ENCODE measurements around the gene TAX1BP3. TPM values are rescaled to one million over a fixed set of nuclear protein-coding genes. Genes with fewer than 3 reads are reported as not detected.
A peak's percentile ranks its signal among the peaks of the same experiment; 100 is the strongest.

Gene TAX1BP3
- polyA plus RNA-seq, 1 experiment = 207 TPM

DNA sequence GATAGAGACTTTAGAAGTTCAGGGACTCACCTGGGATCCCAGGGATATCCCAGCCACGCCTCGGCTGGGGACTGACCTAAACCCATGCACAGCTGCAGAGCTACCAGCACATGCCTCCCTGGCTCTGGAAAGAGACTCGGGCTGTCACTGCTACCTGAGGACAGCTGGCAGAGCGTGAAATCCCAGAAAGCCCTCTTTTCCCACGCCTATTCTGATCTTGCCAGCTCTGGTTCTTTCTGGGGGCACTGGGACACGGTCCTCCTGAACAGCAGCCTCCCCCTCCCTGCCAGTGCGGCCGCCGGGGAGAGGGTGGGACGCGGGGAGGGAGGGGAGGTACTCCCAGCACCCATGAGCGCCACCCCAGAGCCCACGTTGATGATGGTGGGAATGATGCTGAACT is 16.8 kb upstream of the TAX1BP3 start:
- TF ChIP-seq, protein P1, sequence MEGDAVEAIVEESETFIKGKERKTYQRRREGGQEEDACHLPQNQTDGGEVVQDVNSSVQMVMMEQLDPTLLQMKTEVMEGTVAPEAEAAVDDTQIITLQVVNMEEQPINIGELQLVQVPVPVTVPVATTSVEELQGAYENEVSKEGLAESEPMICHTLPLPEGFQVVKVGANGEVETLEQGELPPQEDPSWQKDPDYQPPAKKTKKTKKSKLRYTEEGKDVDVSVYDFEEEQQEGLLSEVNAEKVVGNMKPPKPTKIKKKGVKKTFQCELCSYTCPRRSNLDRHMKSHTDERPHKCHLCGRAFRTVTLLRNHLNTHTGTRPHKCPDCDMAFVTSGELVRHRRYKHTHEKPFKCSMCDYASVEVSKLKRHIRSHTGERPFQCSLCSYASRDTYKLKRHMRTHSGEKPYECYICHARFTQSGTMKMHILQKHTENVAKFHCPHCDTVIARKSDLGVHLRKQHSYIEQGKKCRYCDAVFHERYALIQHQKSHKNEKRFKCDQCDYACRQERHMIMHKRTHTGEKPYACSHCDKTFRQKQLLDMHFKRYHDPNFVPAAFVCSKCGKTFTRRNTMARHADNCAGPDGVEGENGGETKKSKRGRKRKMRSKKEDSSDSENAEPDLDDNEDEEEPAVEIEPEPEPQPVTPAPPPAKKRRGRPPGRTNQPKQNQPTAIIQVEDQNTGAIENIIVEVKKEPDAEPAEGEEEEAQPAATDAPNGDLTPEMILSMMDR (IDR thresholded peaks at IDR 0.05; ENCODE audit: insufficient read depth, low read depth, low read length) = no peak
- CTCF ChIA-PET = interaction anchor here (4.1 kb wide), 1 partner anchor 10 kb away, joined by 26 read pairs; the partner anchor contains the start of gene P2RX5

DNA sequence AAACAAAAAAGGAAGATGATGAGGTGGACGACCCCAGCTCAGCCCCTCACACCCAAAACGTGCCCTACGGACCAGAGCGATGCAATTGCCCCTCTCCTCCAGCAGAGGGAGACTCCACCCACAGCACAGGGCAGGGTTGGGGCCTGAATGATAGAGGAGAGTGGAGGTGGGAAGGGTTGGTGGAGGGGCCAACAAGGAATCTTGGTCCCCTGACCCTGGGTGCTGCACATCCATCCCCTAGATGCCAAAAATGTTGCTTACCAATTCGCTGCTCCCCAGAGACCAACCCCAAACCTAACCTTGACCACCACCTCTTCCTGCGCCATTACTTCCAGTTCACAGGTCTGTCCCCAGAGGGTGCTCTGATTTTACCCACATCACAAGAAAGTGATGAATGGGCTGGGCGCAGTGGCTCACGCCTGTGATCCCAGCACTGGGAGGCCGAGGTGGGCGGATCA is 14.7 kb upstream of the TAX1BP3 start:
- DNase-seq (ENCODE audit: low read depth) = no peak
- no peaks in the 10 kb centered on the region for H3K36me3 ChIP-seq (ENCODE audit: control insufficient read depth, insufficient read depth, low read length)
- H3K27me3 ChIP-seq (ENCODE audit: control insufficient read depth, insufficient read depth, low read length) = no peaks in the 10 kb centered on the region
- TF ChIP-seq, protein P1 (IDR thresholded peaks at IDR 0.05; ENCODE audit: insufficient read depth, low read depth, low read length) = peak; percentile 96
- POLR2A ChIA-PET = no interaction called here
- H3K4me3 ChIP-seq (ENCODE audit: low read depth, low read length) = no peak overlapping the region
- CTCF ChIA-PET = interaction anchor here (0.6 to 4.1 kb wide), 22 partner anchors 9 to 634 kb away, joined by 3 to 26 read pairs (median 4); partner anchors contain the start of genes HASPIN and P2RX5

More for the DNA sequence above, 16.8 kb upstream of the TAX1BP3 start:
- Histone ChIP-seq H3K4me3 (ENCODE audit: low read depth, low read length) (no peak overlapping the region), H3K27me3 (ENCODE audit: control insufficient read depth, insufficient read depth, low read length) (no peaks in the 10 kb centered on the region), H3K36me3 (ENCODE audit: control insufficient read depth, insufficient read depth, low read length) (no peaks in the 10 kb centered on the region)
- no peak for DNase-seq (ENCODE audit: low read depth)
- POLR2A ChIA-PET = no interaction called here

DNA sequence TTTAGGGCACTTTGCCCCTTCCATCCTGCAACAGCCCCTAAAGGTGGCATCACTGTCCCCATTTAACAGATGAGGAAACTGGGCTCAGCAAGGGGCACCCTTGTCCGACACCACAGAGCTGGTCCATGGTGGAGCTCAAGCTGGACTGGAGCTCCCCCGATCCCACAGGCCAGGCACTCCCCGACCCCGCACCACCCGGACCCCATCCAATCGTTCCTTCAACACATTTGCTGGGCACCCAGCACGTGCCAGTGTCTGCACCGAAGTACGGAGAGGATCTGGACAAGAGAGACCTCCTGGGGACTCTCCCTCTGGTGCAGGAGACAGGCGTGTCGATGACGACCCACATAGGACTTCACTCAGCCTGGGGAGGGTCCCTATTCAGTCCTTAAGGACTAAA is 13.7 kb upstream of the TAX1BP3 start:
- no peaks in the 10 kb centered on the region for H3K36me3 ChIP-seq (ENCODE audit: control insufficient read depth, insufficient read depth, low read length)
- no peak overlapping the region for H3K4me3 ChIP-seq (ENCODE audit: low read depth, low read length)
- CTCF ChIA-PET = interaction anchor here (0.7 to 4.1 kb wide), 12 partner anchors 8 to 460 kb away, joined by 3 to 26 read pairs (median 4); partner anchors contain the start of genes HASPIN and P2RX5
- DNase-seq (ENCODE audit: low read depth) = no peak
- POLR2A ChIA-PET = no interaction called here
- H3K27me3 ChIP-seq (ENCODE audit: control insufficient read depth, insufficient read depth, low read length) = no peaks in the 10 kb centered on the region
- TF ChIP-seq, protein P1 (IDR thresholded peaks at IDR 0.05; ENCODE audit: insufficient read depth, low read depth, low read length) = no peak

DNA sequence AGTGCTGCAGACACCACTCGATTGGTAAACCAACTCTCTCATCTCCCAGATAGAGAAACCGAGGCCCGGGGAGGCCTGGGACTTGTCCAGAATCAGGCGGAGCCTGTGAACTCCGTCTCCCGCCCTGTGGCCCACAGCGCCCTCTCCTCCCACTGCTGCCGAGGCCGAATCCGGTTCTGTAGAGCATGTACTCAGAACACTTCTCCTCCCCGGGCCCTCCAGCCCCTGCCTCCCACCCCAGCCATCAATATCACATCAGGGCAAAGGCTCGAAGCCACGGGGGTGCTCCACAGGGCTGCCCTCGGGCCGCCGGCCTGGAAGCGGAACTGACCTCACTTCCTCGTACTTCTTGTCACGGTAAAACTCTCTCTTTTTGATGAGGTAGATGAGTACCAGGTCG is 13.2 kb upstream of the TAX1BP3 start:
- ChIA-PET POLR2A (no interaction called here), CTCF (interaction anchor here (1.7 to 4.1 kb wide), 2 partner anchors 8 to 14 kb away, joined by 10 to 26 read pairs; partner anchors contain the start of gene P2RX5)
- no peaks in the 10 kb centered on the region for H3K36me3 ChIP-seq (ENCODE audit: control insufficient read depth, insufficient read depth, low read length)
- TF ChIP-seq, protein P1 (IDR thresholded peaks at IDR 0.05; ENCODE audit: insufficient read depth, low read depth, low read length) = no peak
- H3K27me3 ChIP-seq (ENCODE audit: control insufficient read depth, insufficient read depth, low read length) = no peaks in the 10 kb centered on the region
- no peak for DNase-seq (ENCODE audit: low read depth)
- H3K4me3 ChIP-seq (ENCODE audit: low read depth, low read length) = no peak overlapping the region

DNA sequence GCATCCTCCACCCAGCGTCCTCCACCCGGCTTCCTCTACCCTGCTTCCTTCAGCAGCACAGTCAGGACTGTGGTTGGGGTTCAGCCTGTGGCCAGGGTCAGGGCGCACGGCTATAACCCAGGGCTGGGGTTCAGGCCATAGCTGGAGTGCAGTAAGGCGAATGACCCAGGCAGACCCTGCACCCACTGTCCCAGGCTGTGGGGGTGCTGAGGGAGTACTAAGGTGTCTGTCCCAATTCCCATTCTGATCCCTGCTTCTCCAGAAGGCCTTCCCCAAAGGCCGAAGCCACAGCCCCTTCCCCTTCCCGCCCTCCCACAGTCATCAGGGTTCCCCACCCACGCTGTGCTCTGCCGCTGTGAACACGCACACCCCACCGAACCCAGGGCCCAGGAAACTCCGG is 12.7 kb upstream of the TAX1BP3 start:
- Histone ChIP-seq H3K27me3 (ENCODE audit: control insufficient read depth, insufficient read depth, low read length) (no peaks in the 10 kb centered on the region), H3K4me3 (ENCODE audit: low read depth, low read length) (no peak overlapping the region), H3K36me3 (ENCODE audit: control insufficient read depth, insufficient read depth, low read length) (no peaks in the 10 kb centered on the region)
- ChIA-PET POLR2A (no interaction called here), CTCF (no interaction called here)
- TF ChIP-seq, protein P1 (IDR thresholded peaks at IDR 0.05; ENCODE audit: insufficient read depth, low read depth, low read length) = no peak
- no peak for DNase-seq (ENCODE audit: low read depth)

All from BJ (cell line).